ENCODE results near the gene CLCN6.

Gene CLCN6

GRCh38 chr1:11869650-11870207 is 63.7 kb downstream of the CLCN6 start:
- FAIRE-seq (no peak), DNase-seq (ENCODE audit: insufficient read length, low spot score) (no peak)
- TF ChIP-seq POU2F2 (IDR thresholded peaks at IDR 0.05; ENCODE audit: low read depth, low read length) = no peak
- no peak for TF ChIP-seq TAF1 (IDR thresholded peaks at IDR 0.05; ENCODE audit: low read depth, low read length)
- TF ChIP-seq POLR2AphosphoS5 (IDR thresholded peaks at IDR 0.05; ENCODE audit: low read depth, low read length) = no peak
- TF ChIP-seq PAX5 (IDR thresholded peaks at IDR 0.05; ENCODE audit: insufficient read depth, low read length, severe bottlenecking) = no peak
- TF ChIP-seq SPI1 (IDR thresholded peaks at IDR 0.05; ENCODE audit: low read depth, low read length) = no peak
- TF ChIP-seq POLR2A (IDR thresholded peaks at IDR 0.05; ENCODE audit: low read depth, low read length) = no peak

GRCh38 chr1:11872545-11872944 is 66.6 kb downstream of the CLCN6 start:
- DNase-seq (ENCODE audit: insufficient read length, low spot score) (no peak), FAIRE-seq (no peak)
- TF ChIP-seq POLR2A (IDR thresholded peaks at IDR 0.05; ENCODE audit: low read depth, low read length) (no peak), TAF1 (IDR thresholded peaks at IDR 0.05; ENCODE audit: low read depth, low read length) (no peak), POLR2AphosphoS5 (IDR thresholded peaks at IDR 0.05; ENCODE audit: low read depth, low read length) (no peak), POU2F2 (IDR thresholded peaks at IDR 0.05; ENCODE audit: low read depth, low read length) (no peak), PAX5 (IDR thresholded peaks at IDR 0.05; ENCODE audit: insufficient read depth, low read length, severe bottlenecking) (no peak), SPI1 (IDR thresholded peaks at IDR 0.05; ENCODE audit: low read depth, low read length) (no peak)

- no peak for FAIRE-seq
- TF ChIP-seq SPI1 (IDR thresholded peaks at IDR 0.05; ENCODE audit: low read depth, low read length) (no peak), PAX5 (IDR thresholded peaks at IDR 0.05; ENCODE audit: insufficient read depth, low read length, severe bottlenecking) (no peak), TAF1 (IDR thresholded peaks at IDR 0.05; ENCODE audit: low read depth, low read length) (no peak), POU2F2 (IDR thresholded peaks at IDR 0.05; ENCODE audit: low read depth, low read length) (no peak), POLR2A (IDR thresholded peaks at IDR 0.05; ENCODE audit: low read depth, low read length) (no peak), POLR2AphosphoS5 (IDR thresholded peaks at IDR 0.05; ENCODE audit: low read depth, low read length) (no peak)
Measured at GRCh38 chr1:11873395-11874257, 67.6 kb downstream of the CLCN6 start.

GRCh38 chr1:11874258-11874562 is 68.2 kb downstream of the CLCN6 start:
- DNase-seq (ENCODE audit: insufficient read length, low spot score) = no peak
- TF ChIP-seq PAX5 (IDR thresholded peaks at IDR 0.05; ENCODE audit: insufficient read depth, low read length, severe bottlenecking) (no peak), TAF1 (IDR thresholded peaks at IDR 0.05; ENCODE audit: low read depth, low read length) (no peak), POLR2AphosphoS5 (IDR thresholded peaks at IDR 0.05; ENCODE audit: low read depth, low read length) (no peak), POLR2A (IDR thresholded peaks at IDR 0.05; ENCODE audit: low read depth, low read length) (no peak), POU2F2 (IDR thresholded peaks at IDR 0.05; ENCODE audit: low read depth, low read length) (no peak), SPI1 (IDR thresholded peaks at IDR 0.05; ENCODE audit: low read depth, low read length) (no peak)
- no peak for FAIRE-seq

More at GRCh38 chr1:11873395-11874257, 67.6 kb downstream of the CLCN6 start:
- DNase-seq (ENCODE audit: insufficient read length, low spot score) = no peak

- DNase-seq (ENCODE audit: insufficient read length, low spot score) (no peak), FAIRE-seq (no peak)
- no peak for TF ChIP-seq SPI1 (IDR thresholded peaks at IDR 0.05; ENCODE audit: low read depth, low read length)
- TF ChIP-seq POLR2A (IDR thresholded peaks at IDR 0.05; ENCODE audit: low read depth, low read length) = no peak
- no peak for TF ChIP-seq POLR2AphosphoS5 (IDR thresholded peaks at IDR 0.05; ENCODE audit: low read depth, low read length)
Measured at GRCh38 chr1:11874624-11875023, 68.6 kb downstream of the CLCN6 start.

GRCh38 chr1:11875094-11875493 is 69.1 kb downstream of the CLCN6 start:
- no peak for FAIRE-seq
- no peak for DNase-seq (ENCODE audit: insufficient read length, low spot score)
- no peak for TF ChIP-seq POLR2AphosphoS5 (IDR thresholded peaks at IDR 0.05; ENCODE audit: low read depth, low read length)
- TF ChIP-seq PAX5 (IDR thresholded peaks at IDR 0.05; ENCODE audit: insufficient read depth, low read length, severe bottlenecking) = no peak
- TF ChIP-seq SPI1 (IDR thresholded peaks at IDR 0.05; ENCODE audit: low read depth, low read length) = no peak
- no peak for TF ChIP-seq TAF1 (IDR thresholded peaks at IDR 0.05; ENCODE audit: low read depth, low read length)
- TF ChIP-seq POU2F2 (IDR thresholded peaks at IDR 0.05; ENCODE audit: low read depth, low read length) = no peak

- no peak for TF ChIP-seq POU2F2 (IDR thresholded peaks at IDR 0.05; ENCODE audit: low read depth, low read length)
- no peak for TF ChIP-seq POLR2A (IDR thresholded peaks at IDR 0.05; ENCODE audit: low read depth, low read length)
- TF ChIP-seq TAF1 (IDR thresholded peaks at IDR 0.05; ENCODE audit: low read depth, low read length) = no peak
- TF ChIP-seq PAX5 (IDR thresholded peaks at IDR 0.05; ENCODE audit: insufficient read depth, low read length, severe bottlenecking) = no peak
- FAIRE-seq (no peak), DNase-seq (ENCODE audit: insufficient read length, low spot score) (no peak)
Measured at GRCh38 chr1:11877074-11877473, 71.1 kb downstream of the CLCN6 start.

GRCh38 chr1:11878081-11878890 is 72.3 kb downstream of the CLCN6 start:
- FAIRE-seq (no peak), DNase-seq (ENCODE audit: insufficient read length, low spot score) (no peak)
- TF ChIP-seq SPI1 (IDR thresholded peaks at IDR 0.05; ENCODE audit: low read depth, low read length) (no peak), POU2F2 (IDR thresholded peaks at IDR 0.05; ENCODE audit: low read depth, low read length) (no peak), POLR2AphosphoS5 (IDR thresholded peaks at IDR 0.05; ENCODE audit: low read depth, low read length) (no peak), PAX5 (IDR thresholded peaks at IDR 0.05; ENCODE audit: insufficient read depth, low read length, severe bottlenecking) (no peak), TAF1 (IDR thresholded peaks at IDR 0.05; ENCODE audit: low read depth, low read length) (no peak), POLR2A (IDR thresholded peaks at IDR 0.05; ENCODE audit: low read depth, low read length) (no peak)

GRCh38 chr1:11878891-11879190 is 72.8 kb downstream of the CLCN6 start:
- FAIRE-seq = no peak
- DNase-seq (ENCODE audit: insufficient read length, low spot score) = no peak
- TF ChIP-seq TAF1 (IDR thresholded peaks at IDR 0.05; ENCODE audit: low read depth, low read length) = no peak
- no peak for TF ChIP-seq POLR2A (IDR thresholded peaks at IDR 0.05; ENCODE audit: low read depth, low read length)
- TF ChIP-seq POLR2AphosphoS5 (IDR thresholded peaks at IDR 0.05; ENCODE audit: low read depth, low read length) = no peak
